HCT116 (cell line): ENCODE measurements around the gene C14orf93. TPM values are rescaled to one million over a fixed set of nuclear protein-coding genes. Genes with fewer than 3 reads are reported as not detected.

Source experiments
- ATAC-seq: fragments of 200-7000 bp; cut with Tn5 transposase; 2 replicates; pipeline ENCODE4 v1.9.1; 2020; ENCODE audit warnings: mild to moderate bottlenecking, moderate library complexity
- BruUV-seq: library from RNA; stranded (reverse); fragments of 400-500 nt; replicated peaks from 2 replicates; lab custom pipeline; 2021; lab: Mats Ljungman, UMichigan
- CTCF ChIA-PET: fragments of 300-600 bp; sonication (Branson Sonifier 250); formaldehyde crosslinking; loops from one replicate; lab custom pipeline; 2021; ENCODE audit warnings: antibody characterized with exemption; lab: Charles Lee
- POLR2A ChIA-PET: fragments of 300-600, 350-600 bp; sonication (Branson Sonifier 250); formaldehyde crosslinking; loops from one replicate; lab custom pipeline; 2021; ENCODE audit warnings: antibody characterized with exemption; lab: Charles Lee
- RAD21 ChIA-PET, 2 experiments: fragments of 300-600 bp; sonication (Branson Sonifier 250); formaldehyde crosslinking; loops; one replicate each; lab custom pipeline; 2023; ENCODE audit warnings: low total read pairs in 2 of 2; ENCODE audit not compliant: uncharacterized antibody in 2 of 2, unreplicated experiment in 2 of 2, low non-redundant PET in 1 of 2; lab: Charles Lee
- DNase-seq: peaks from one replicate; pipeline ENCODE4 v3.0.0-alpha.2; 2010; ENCODE audit warnings: low read depth, low spot score
- H2AFZ ChIP-seq: fragments of 200-600 bp; shearing (Covaris generic), sonication (generic); 2 replicates; pipeline ENCODE4 v1.6.1; 2017; ENCODE audit warnings: low read depth, mixed run types, mixed read lengths, antibody characterized with exemption, low read length; ENCODE audit not compliant: poor library complexity, severe bottlenecking
- H3K27ac ChIP-seq: 2 replicates; pipeline ENCODE4 v1.5.1; 2012; ENCODE audit warnings: low read depth, low read length
- H3K27me3 ChIP-seq: fragments of 200-600 bp; sonication (generic); 2 replicates; pipeline ENCODE4 v1.6.1; 2016; ENCODE audit warnings: mixed run types, low read length, mixed read lengths; ENCODE audit not compliant: insufficient read depth
- H3K36me3 ChIP-seq, 2 experiments: fragments of 200-500 bp in 1 of 2; fragments of 200-600 bp in 1 of 2; sonication (Bioruptor generic) in 1 of 2; sonication (generic) in 1 of 2; 2 replicates each; pipeline versions ENCODE4 v1.5.1 to v1.6.1; 2014 to 2016; ENCODE audit warnings: low read length in 2 of 2, inconsistent platforms in 1 of 2, mixed read lengths in 1 of 2, mixed run types in 1 of 2; ENCODE audit not compliant: insufficient read depth in 2 of 2, control insufficient read depth in 1 of 2
- H3K4me1 ChIP-seq, 2 experiments: fragments of 200-600 bp in 1 of 2; sonication (generic) in 1 of 2; 2 replicates each; pipeline versions ENCODE4 v1.5.1 to v1.6.1; 2012 to 2017; ENCODE audit warnings: low read length in 2 of 2, inconsistent platforms in 1 of 2, mild to moderate bottlenecking in 1 of 2, mixed read lengths in 1 of 2, mixed run types in 1 of 2, moderate library complexity in 1 of 2; ENCODE audit not compliant: insufficient read depth in 2 of 2, control insufficient read depth in 1 of 2
- H3K4me2 ChIP-seq: fragments of 200-600 bp; sonication (generic); 2 replicates; pipeline ENCODE4 v1.6.1; 2017; ENCODE audit warnings: mixed run types, low read length, mixed read lengths
- H3K4me3 ChIP-seq, 2 experiments: fragments of 200-600 bp in 1 of 2; sonication (generic) in 1 of 2; replicated peaks in 1 of 2; 2 replicates each; pipeline ENCODE4 v1.5.1; 2011 to 2016; ENCODE audit warnings: low read length in 2 of 2, control low read depth in 1 of 2, low read depth in 1 of 2, mild to moderate bottlenecking in 1 of 2, mixed read lengths in 1 of 2, mixed run types in 1 of 2
- H3K79me2 ChIP-seq: fragments of 200-600 bp; sonication (generic); 2 replicates; pipeline ENCODE4 v1.6.1; 2017; ENCODE audit warnings: mild to moderate bottlenecking, mixed run types, low read length, moderate library complexity, mixed read lengths; ENCODE audit not compliant: insufficient read depth
- H3K9ac ChIP-seq: fragments of 200-600 bp; sonication (generic); 2 replicates; pipeline ENCODE4 v1.6.1; 2016; ENCODE audit warnings: low read length, mixed read lengths
- H3K9me2 ChIP-seq: fragments of 200-600 bp; sonication (generic), shearing (Covaris generic); 2 replicates; pipeline ENCODE4 v1.6.1; 2017; ENCODE audit warnings: mixed run types, mild to moderate bottlenecking, moderate library complexity; ENCODE audit not compliant: insufficient read depth
- H3K9me3 ChIP-seq, 2 experiments: fragments of 200-500 bp in 1 of 2; fragments of 200-600 bp in 1 of 2; sonication (Bioruptor generic) in 1 of 2; sonication (generic) in 1 of 2; 2 replicates each; pipeline ENCODE4 v1.6.1; 2014 to 2017; ENCODE audit warnings: low read length in 2 of 2, mixed read lengths in 2 of 2, inconsistent platforms in 1 of 2, low read depth in 1 of 2, mild to moderate bottlenecking in 1 of 2, mixed run types in 1 of 2, moderate library complexity in 1 of 2; ENCODE audit not compliant: control insufficient read depth in 1 of 2, insufficient read depth in 1 of 2
- H4K20me1 ChIP-seq: fragments of 200-600 bp; sonication (generic), shearing (Covaris generic); 2 replicates; pipeline ENCODE4 v1.6.1; 2017; ENCODE audit warnings: mixed run types, mild to moderate bottlenecking, moderate library complexity; ENCODE audit not compliant: insufficient read depth
- ATF3 ChIP-seq: IDR thresholded peaks from 2 replicates; pipeline ENCODE4 v1.6.1; 2012
- CBX3 ChIP-seq: IDR thresholded peaks from 2 replicates; pipeline ENCODE4 v1.6.1; 2012; ENCODE audit warnings: low read depth
- CTCF ChIP-seq, 3 experiments: fragments of 200-600 bp in 1 of 3; sonication (generic) in 1 of 3; IDR thresholded peaks in 2 of 3; conservative IDR thresholded peaks in 1 of 3; 2 replicates each; pipeline ENCODE4 v1.5.1; 2012 to 2017; ENCODE audit warnings: low read depth in 2 of 3, low read length in 2 of 3, antibody characterized with exemption in 1 of 3, borderline replicate concordance in 1 of 3, control low read depth in 1 of 3, mild to moderate bottlenecking in 1 of 3, mixed read lengths in 1 of 3, mixed run types in 1 of 3, moderate library complexity in 1 of 3; ENCODE audit not compliant: insufficient read depth in 1 of 3
- ELF1 ChIP-seq: IDR thresholded peaks from 2 replicates; pipeline ENCODE4 v1.6.1; 2012; ENCODE audit warnings: low read depth, borderline replicate concordance
- POLR2A ChIP-seq: IDR thresholded peaks from 2 replicates; pipeline ENCODE4 v1.7.0; 2011; ENCODE audit warnings: borderline replicate concordance; ENCODE audit not compliant: insufficient read depth, insufficient read length; ENCODE audit errors: extremely low read depth
- REST ChIP-seq: IDR thresholded peaks from 2 replicates; pipeline ENCODE4 v1.6.1; 2012; ENCODE audit warnings: low read depth
- SP1 ChIP-seq: IDR thresholded peaks from 2 replicates; pipeline ENCODE4 v1.6.1; 2012; ENCODE audit warnings: low read depth
- SRF ChIP-seq: IDR thresholded peaks from 2 replicates; pipeline ENCODE4 v1.6.1; 2012; ENCODE audit warnings: low read depth
- YY1 ChIP-seq: IDR thresholded peaks from 2 replicates; pipeline ENCODE4 v1.6.1; 2011; ENCODE audit warnings: low read length, low read depth, moderate library complexity, mild to moderate bottlenecking; ENCODE audit not compliant: insufficient replicate concordance; ENCODE audit errors: extremely low read depth
- ZFX ChIP-seq: fragments of 450-650 bp; IDR thresholded peaks from 2 replicates; pipeline ENCODE4 v1.6.1; 2017
- ZNF274 ChIP-seq: fragments of 200-500 bp; sonication (Bioruptor generic); IDR thresholded peaks from 2 replicates; pipeline ENCODE4 v1.6.1; 2014; ENCODE audit warnings: mild to moderate bottlenecking, low read depth, low read length, inconsistent platforms
- intact Hi-C: fragments of 100-400 bp; cut with micrococcal nuclease; formaldehyde crosslinking; loops from 2 replicates; pipeline ENCODE4 v1.10.0; 2022
- total RNA-seq: library from RNA; stranded (reverse); gene quantifications from one replicate; pipeline ENCODE4 v1.2.1, GENCODE V29; 2021; ENCODE audit not compliant: unreplicated experiment

The C14orf93 gene
- total RNA-seq, 1 experiment from 2014 or later, result 13.7 TPM

- ChIA-PET POLR2A (interaction anchor here (1.8 kb wide), 1 partner anchor 11 kb away, joined by 7 read pairs; no protein-coding TSS in a partner anchor), CTCF (no interaction called here), RAD21 (no interaction called here)
- Histone ChIP-seq H3K9me2 (no peaks in the 10 kb centered on the region), H3K9me3 (no peaks in the 10 kb centered on the region), H3K27ac (no peak overlapping the region), H3K79me2 (no peaks in the 10 kb centered on the region), H2AFZ (no peak overlapping the region), H3K9ac (no peak overlapping the region)
- intact Hi-C loops, result no loop called here
- no peak for DNase-seq
- BruUV-seq, result no TSS peak
- TF ChIP-seq YY1 (no peak), SP1 (no peak), ATF3 (no peak), ELF1 (no peak), CTCF (IDR thresholded peaks at IDR 0.05 in 2 of 3, conservative IDR thresholded peaks at IDR 0.05 in 1 of 3; ENCODE audit: borderline replicate concordance in 1 of 3, insufficient read depth in 1 of 3, low read depth in 2 of 3, low read length in 2 of 3) (no peak), ZFX (no peak), SRF (no peak)
- TF ChIP-seq, all 23 proteins: peak for 0
- Histone ChIP-seq H3K4me3 (no peak overlapping the region), H3K36me3 (no peaks in the 10 kb centered on the region), H3K27me3 (no peaks in the 10 kb centered on the region), H3K4me2 (no peak overlapping the region), H4K20me1 (no peaks in the 10 kb centered on the region), H3K4me1 (peaks cover 3 to 7% of the 10 kb centered on the region in 2 experiments; a peak in 2 of 4 replicates)
- no peak for ATAC-seq
Measured at GRCh38 chr14:23018107-23018506, 8.2 kb upstream of the C14orf93 start.

GRCh38 chr14:23017091-23017490 lies 7.1 kb upstream of the C14orf93 start:
- DNase-seq, result no peak
- no peak overlapping the region for H3K27ac ChIP-seq
- no peaks in the 10 kb centered on the region for H3K9me2 ChIP-seq
- RAD21 ChIA-PET, result no interaction called here
- no peak for ATAC-seq
- POLR2A ChIA-PET, result interaction anchor here (1.8 kb wide), 1 partner anchor 10 kb away, joined by 7 read pairs; no protein-coding TSS in a partner anchor
- no peak overlapping the region for H2AFZ ChIP-seq
- H3K4me1 ChIP-seq, result peaks cover 3 to 7% of the 10 kb centered on the region in 2 experiments; a peak in 2 of 4 replicates
- CTCF ChIA-PET, result no interaction called here
- no peak overlapping the region for H3K4me2 ChIP-seq
- intact Hi-C loops, result no loop called here
- no peak overlapping the region for H3K4me3 ChIP-seq
- no peaks in the 10 kb centered on the region for H3K79me2 ChIP-seq
- H3K36me3 ChIP-seq, result no peaks in the 10 kb centered on the region
- H3K9ac ChIP-seq, result no peak overlapping the region
- BruUV-seq, result no TSS peak
- H3K27me3 ChIP-seq, result no peaks in the 10 kb centered on the region
- no peaks in the 10 kb centered on the region for H3K9me3 ChIP-seq
- H4K20me1 ChIP-seq, result no peaks in the 10 kb centered on the region
- no peak for TF ChIP-seq CBX3
- no peak for TF ChIP-seq ZNF274
- no peak for TF ChIP-seq ELF1
- no peak for TF ChIP-seq REST
- TF ChIP-seq SP1, result no peak
- TF ChIP-seq SRF, result no peak
- no peak for TF ChIP-seq CTCF (IDR thresholded peaks at IDR 0.05 in 2 of 3, conservative IDR thresholded peaks at IDR 0.05 in 1 of 3; ENCODE audit: borderline replicate concordance in 1 of 3, insufficient read depth in 1 of 3, low read depth in 2 of 3, low read length in 2 of 3)
- TF ChIP-seq POLR2A, result no peak
